SK-N-SH (cell line): Measurements from ENCODE around the gene ZNRF4. TPM values are rescaled to one million over a fixed set of nuclear protein-coding genes. Genes with fewer than 3 reads are reported as not detected.

ENCODE experiments used
- CTCF ChIA-PET: fragments of 300-600, 350-600 bp; formaldehyde crosslinking; extraction: SDS; loops from one replicate; lab custom pipeline; 2021; lab: Yijun Ruan, JAX
- POLR2A ChIA-PET: fragments of 350-600 bp; sonication (Branson Sonifier 250); formaldehyde crosslinking; extraction: SDS; loops from one replicate; lab custom pipeline; 2020; ENCODE audit warnings: antibody characterized with exemption, inconsistent platforms; lab: Yijun Ruan, JAX
- DNase-seq: peaks from one replicate; pipeline ENCODE4 v3.0.0; 2012
- H2AFZ ChIP-seq: fragments of 200-600 bp; sonication (generic); 2 replicates; pipeline ENCODE4 v1.8.1; 2016; ENCODE audit warnings: antibody characterized with exemption, mild to moderate bottlenecking, low read depth
- H3F3A ChIP-seq: fragments of 200-600 bp; sonication (generic); replicated peaks from 2 replicates; pipeline ENCODE3; 2016; ENCODE audit warnings: antibody characterized with exemption, mild to moderate bottlenecking; ENCODE audit not compliant: insufficient read depth
- H3K27ac ChIP-seq, 2 experiments: fragments of 200-500 bp in 1 of 2; fragments of 200-600 bp in 1 of 2; sonication (Bioruptor generic) in 1 of 2; sonication (generic), shearing (Covaris generic) in 1 of 2; 2 replicates each; pipeline versions ENCODE4 v1.5.1 to v1.6.1; 2014 to 2016; ENCODE audit warnings: low read depth in 2 of 2, inconsistent platforms in 1 of 2, low read length in 1 of 2, mild to moderate bottlenecking in 1 of 2, mixed read lengths in 1 of 2
- H3K27me3 ChIP-seq: fragments of 200-600 bp; sonication (generic), shearing (Covaris generic); 2 replicates; pipeline ENCODE4 v1.6.1; 2016; ENCODE audit warnings: mixed run types; ENCODE audit not compliant: insufficient read depth
- H3K36me3 ChIP-seq, 2 experiments: fragments of 200-500 bp in 1 of 2; fragments of 200-600 bp in 1 of 2; sonication (Bioruptor generic) in 1 of 2; sonication (generic) in 1 of 2; replicated peaks in 1 of 2; 2 replicates each; pipeline versions ENCODE3 to v1.5.1; 2014 to 2016; ENCODE audit warnings: low read length in 1 of 2, mild to moderate bottlenecking in 1 of 2; ENCODE audit not compliant: insufficient read depth in 2 of 2, control insufficient read depth in 1 of 2
- H3K4me1 ChIP-seq, 2 experiments: fragments of 200-500 bp in 1 of 2; fragments of 200-600 bp in 1 of 2; sonication (Bioruptor generic) in 1 of 2; sonication (generic), shearing (Covaris generic) in 1 of 2; 2 replicates each; pipeline versions ENCODE4 v1.5.1 to v1.6.1; 2014 to 2016; ENCODE audit warnings: low read depth in 1 of 2, low read length in 1 of 2, mixed run types in 1 of 2; ENCODE audit not compliant: insufficient read depth in 2 of 2, control insufficient read depth in 1 of 2
- H3K4me2 ChIP-seq: fragments of 200-600 bp; sonication (generic), shearing (Covaris generic); 2 replicates; pipeline ENCODE4 v1.6.1; 2017; ENCODE audit warnings: mixed run types
- H3K4me3 ChIP-seq, 2 experiments: fragments of 200-500 bp in 1 of 2; fragments of 200-600 bp in 1 of 2; sonication (Bioruptor generic) in 1 of 2; sonication (generic), shearing (Covaris generic) in 1 of 2; 2 replicates each; pipeline versions ENCODE4 v1.5.1 to v1.8.1; 2014 to 2016; ENCODE audit warnings: low read depth in 2 of 2, inconsistent platforms in 1 of 2, low read length in 1 of 2, mild to moderate bottlenecking in 1 of 2, mixed read lengths in 1 of 2, moderate library complexity in 1 of 2
- H3K79me2 ChIP-seq: fragments of 200-600 bp; sonication (generic); 2 replicates; pipeline ENCODE4 v1.8.1; 2017; ENCODE audit warnings: mild to moderate bottlenecking; ENCODE audit not compliant: insufficient read depth
- H3K9ac ChIP-seq: fragments of 200-600 bp; sonication (generic); 2 replicates; pipeline ENCODE4 v1.6.1; 2017; ENCODE audit warnings: mixed run types
- H3K9me2 ChIP-seq: fragments of 200-600 bp; sonication (generic); 2 replicates; pipeline ENCODE4 v1.6.1; 2017; ENCODE audit warnings: mixed run types
- H3K9me3 ChIP-seq: fragments of 200-600 bp; sonication (generic); 2 replicates; pipeline ENCODE4 v1.6.1; 2017; ENCODE audit warnings: mixed run types, mild to moderate bottlenecking, moderate library complexity
- H4K20me1 ChIP-seq: fragments of 200-600 bp; sonication (generic); 2 replicates; pipeline ENCODE4 v1.6.1; 2017; ENCODE audit warnings: mild to moderate bottlenecking, mixed run types; ENCODE audit not compliant: insufficient read depth
- EZH2phosphoT487 ChIP-seq: fragments of 200-600 bp; sonication (generic); IDR thresholded peaks from 2 replicates; pipeline ENCODE4 v1.6.1; 2017; ENCODE audit warnings: low read depth, mixed run types, mild to moderate bottlenecking, antibody characterized with exemption, moderate library complexity, borderline replicate concordance
- FOXJ3 ChIP-seq: sonication (generic); formaldehyde crosslinking; IDR thresholded peaks from 2 replicates; pipeline ENCODE4 v1.5.1; 2020; ENCODE audit warnings: mild to moderate bottlenecking, missing genetic modification reagents
- FOXM1 ChIP-seq: IDR thresholded peaks from 2 replicates; pipeline ENCODE4 v1.4.0; 2012; ENCODE audit warnings: low read depth, mild to moderate bottlenecking
- GATA2 ChIP-seq: sonication (generic); formaldehyde crosslinking; IDR thresholded peaks from 2 replicates; pipeline ENCODE4 v1.5.0; 2020; ENCODE audit warnings: mild to moderate bottlenecking, missing genetic modification reagents
- MXI1 ChIP-seq: IDR thresholded peaks from 2 replicates; pipeline ENCODE4 v1.6.1; 2012; ENCODE audit warnings: mild to moderate bottlenecking, low read depth, low read length, improper control_type of control experiment
- PBX3 ChIP-seq: IDR thresholded peaks from 2 replicates; pipeline ENCODE4; 2012
- RFX5 ChIP-seq: IDR thresholded peaks from 2 replicates; pipeline ENCODE4 v1.6.1; 2012; ENCODE audit warnings: mild to moderate bottlenecking, improper control_type of control experiment, low read length
- SMC3 ChIP-seq: IDR thresholded peaks from 2 replicates; pipeline ENCODE4 v1.6.1; 2012; ENCODE audit warnings: low read depth, low read length, improper control_type of control experiment
- TAF1 ChIP-seq: IDR thresholded peaks from 2 replicates; pipeline ENCODE4 v1.6.1; 2012; ENCODE audit warnings: low read depth, mild to moderate bottlenecking, low read length, moderate library complexity, borderline replicate concordance
- TCF12 ChIP-seq: IDR thresholded peaks from 2 replicates; pipeline ENCODE4 v1.4.0; 2012
- TEAD4 ChIP-seq: IDR thresholded peaks from 2 replicates; pipeline ENCODE4 v1.4.0; 2012; ENCODE audit warnings: mild to moderate bottlenecking, borderline replicate concordance; ENCODE audit not compliant: insufficient read depth
- USF1 ChIP-seq: IDR thresholded peaks from 2 replicates; pipeline ENCODE4 v1.4.0; 2012; ENCODE audit warnings: low read depth, borderline replicate concordance
- USF2 ChIP-seq: fragments of 150-350 bp; IDR thresholded peaks from 2 replicates; pipeline ENCODE4 v1.6.1; 2017; ENCODE audit warnings: antibody characterized with exemption, low read length, low read depth, borderline replicate concordance
- WGBS: methylation state at CpG from one replicate; pipeline ENCODE4 v1.1.6; 2017; ENCODE audit warnings: low lambda C conversion rate; 5-methylcytosine and 5-hydroxymethylcytosine counted together
- polyA plus RNA-seq, 3 experiments: library from polyadenylated mRNA; depleted of rRNA; stranded (reverse); fragments of >200 nt; gene quantifications; 2 replicates each; pipeline ENCODE4 v1.2.3, GENCODE V29; 2012
- TF ChIP-seq, protein P1 (sequence below): IDR thresholded peaks from 2 replicates; pipeline ENCODE4 v1.4.0; 2012; ENCODE audit warnings: low read depth
- TF ChIP-seq, protein P2 (sequence below): fragments of 150-350 bp; IDR thresholded peaks from 2 replicates; pipeline ENCODE4 v1.6.1; 2016; ENCODE audit warnings: mild to moderate bottlenecking, low read depth, low read length

The ZNRF4 gene
- polyA plus RNA-seq, 1 of the 3 experiments (the other 2 are of a cell fraction) = not detected

- TF ChIP-seq, protein P1, sequence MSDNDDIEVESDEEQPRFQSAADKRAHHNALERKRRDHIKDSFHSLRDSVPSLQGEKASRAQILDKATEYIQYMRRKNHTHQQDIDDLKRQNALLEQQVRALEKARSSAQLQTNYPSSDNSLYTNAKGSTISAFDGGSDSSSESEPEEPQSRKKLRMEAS = no peak
- TF ChIP-seq TAF1 (no peak), FOXM1 (no peak), USF1 (no peak), RFX5 (no peak), TEAD4 (no peak)
- TF ChIP-seq, all 33 proteins: peak for 0
These were observed 3.7 kb upstream of the ZNRF4 start (continued) for GRCh38 chr19:5451494-5451893.

GRCh38 chr19:5452594-5453565, 2.3 kb upstream of the ZNRF4 start:
- Histone ChIP-seq H3K27ac (no peak overlapping the region), H3F3A (no peaks in the 10 kb centered on the region), H3K4me2 (no peak overlapping the region), H4K20me1 (no peaks in the 10 kb centered on the region), H3K9me2 (no peaks in the 10 kb centered on the region), H3K4me3 (no peak overlapping the region), H3K36me3 (no peaks in the 10 kb centered on the region), H3K79me2 (no peaks in the 10 kb centered on the region), H3K9ac (no peak overlapping the region), H2AFZ (no peak overlapping the region), H3K27me3 (peaks cover 25% of the 10 kb centered on the region), H3K4me1 (no peaks in the 10 kb centered on the region), H3K9me3 (no peaks in the 10 kb centered on the region)
- TF ChIP-seq MXI1 (no peak), USF1 (peak; percentile 86)
- ChIA-PET POLR2A (no interaction called here), CTCF (interaction anchor here (0.7 to 1.2 kb wide), 2 partner anchors 26 to 27 kb away, joined by 3 to 4 read pairs; no protein-coding TSS in a partner anchor)
- DNase-seq = peak; percentile 61
- WGBS = 70% methylated on average over 16 of the region's 16 CpGs

DNA sequence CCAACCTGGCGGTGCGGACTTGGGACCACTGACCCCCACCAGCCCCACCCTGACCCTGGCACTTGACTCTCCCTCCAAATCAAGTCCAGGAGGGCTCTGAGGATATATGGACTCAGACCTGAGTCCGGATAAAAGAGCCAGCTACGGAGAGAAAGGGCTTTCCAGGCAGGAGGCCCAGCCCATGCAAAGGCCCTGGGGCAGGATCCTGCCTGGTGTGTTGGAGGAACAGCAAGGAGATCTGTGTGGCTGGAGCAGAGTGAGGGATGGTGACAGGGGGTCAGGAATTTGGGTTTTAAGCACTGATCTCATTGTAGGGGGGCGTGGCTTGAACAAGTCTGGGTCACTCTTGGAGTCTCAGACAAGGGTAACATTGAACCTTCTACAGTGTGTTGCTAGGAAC, 474 bp upstream of the ZNRF4 start:
- Histone ChIP-seq H3K4me2 (no peak overlapping the region), H3F3A (no peaks in the 10 kb centered on the region), H3K27me3 (peaks cover 8% of the 10 kb centered on the region; the same call in 1 of the 2 replicates), H2AFZ (no peak overlapping the region), H3K9me2 (no peaks in the 10 kb centered on the region), H3K36me3 (no peaks in the 10 kb centered on the region), H3K27ac (no peak overlapping the region), H3K79me2 (no peaks in the 10 kb centered on the region), H3K9ac (no peak overlapping the region), H3K9me3 (no peaks in the 10 kb centered on the region), H3K4me3 (no peak overlapping the region), H4K20me1 (no peaks in the 10 kb centered on the region), H3K4me1 (no peaks in the 10 kb centered on the region)
- 59% methylated on average over 2 of the region's 5 CpGs for WGBS
- DNase-seq = no peak
- ChIA-PET POLR2A (no interaction called here), CTCF (no interaction called here)
- TF ChIP-seq FOXJ3 (CRISPR knock-in tag) (no peak), USF1 (no peak), EZH2phosphoT487 (no peak), SMC3 (no peak), TEAD4 (no peak), RFX5 (no peak), PBX3 (no peak), FOXM1 (no peak), USF2 (no peak), TCF12 (no peak), GATA2 (CRISPR knock-in tag) (no peak)
- TF ChIP-seq, protein P2, sequence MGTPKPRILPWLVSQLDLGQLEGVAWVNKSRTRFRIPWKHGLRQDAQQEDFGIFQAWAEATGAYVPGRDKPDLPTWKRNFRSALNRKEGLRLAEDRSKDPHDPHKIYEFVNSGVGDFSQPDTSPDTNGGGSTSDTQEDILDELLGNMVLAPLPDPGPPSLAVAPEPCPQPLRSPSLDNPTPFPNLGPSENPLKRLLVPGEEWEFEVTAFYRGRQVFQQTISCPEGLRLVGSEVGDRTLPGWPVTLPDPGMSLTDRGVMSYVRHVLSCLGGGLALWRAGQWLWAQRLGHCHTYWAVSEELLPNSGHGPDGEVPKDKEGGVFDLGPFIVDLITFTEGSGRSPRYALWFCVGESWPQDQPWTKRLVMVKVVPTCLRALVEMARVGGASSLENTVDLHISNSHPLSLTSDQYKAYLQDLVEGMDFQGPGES = no peak
